HG03045 (cell line): ENCODE results near the gene ZDHHC7.

ENCODE experiments used
- ATAC-seq: cut with Tn5 transposase; IDR thresholded peaks from one replicate; pipeline ENCODE4 v1.9.1; 2021; ENCODE audit warnings: mild to moderate bottlenecking, moderate library complexity; ENCODE audit not compliant: unreplicated experiment

ZDHHC7 gene

DNA sequence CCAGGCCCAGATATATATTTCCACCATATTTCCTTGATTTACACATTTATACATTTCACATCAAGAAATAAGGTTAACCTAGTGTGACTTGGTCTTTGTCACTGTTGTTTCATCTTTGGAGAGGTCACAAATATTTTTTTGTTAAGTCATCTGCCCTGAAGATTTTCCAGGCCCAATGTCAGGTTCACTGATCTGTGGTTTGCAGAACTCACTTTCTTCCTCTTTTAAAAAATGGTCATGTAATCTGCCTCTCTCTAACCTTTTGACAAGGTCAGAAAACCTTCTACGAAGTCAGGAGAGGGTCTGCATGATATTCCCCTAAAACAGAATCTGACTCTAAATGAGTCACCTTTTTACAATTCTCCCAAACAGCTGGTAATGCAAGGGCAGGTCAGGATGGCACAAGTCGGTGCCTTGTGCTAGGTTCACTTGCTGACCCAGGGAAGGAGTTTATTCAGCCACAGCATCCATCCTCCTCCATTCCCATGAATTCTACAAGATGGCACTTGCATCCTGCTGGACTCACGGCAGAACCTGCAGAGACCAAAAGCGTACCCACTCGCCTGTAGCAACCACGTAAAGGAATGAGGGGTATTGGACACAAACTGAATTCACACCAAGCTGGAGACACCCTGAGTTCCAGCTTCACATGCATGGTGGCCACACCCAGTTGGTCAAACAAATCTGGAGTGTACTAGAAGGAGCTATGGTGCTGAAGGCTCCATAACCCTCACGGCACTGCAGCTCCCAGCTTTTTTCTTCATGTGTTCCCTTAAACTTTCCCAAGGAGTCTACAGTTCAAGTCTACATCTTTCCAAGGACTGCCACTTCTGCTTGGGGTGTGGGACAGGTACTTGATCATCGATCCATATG, 14.7 kb upstream of the ZDHHC7 start:
- ATAC-seq: no peak

DNA sequence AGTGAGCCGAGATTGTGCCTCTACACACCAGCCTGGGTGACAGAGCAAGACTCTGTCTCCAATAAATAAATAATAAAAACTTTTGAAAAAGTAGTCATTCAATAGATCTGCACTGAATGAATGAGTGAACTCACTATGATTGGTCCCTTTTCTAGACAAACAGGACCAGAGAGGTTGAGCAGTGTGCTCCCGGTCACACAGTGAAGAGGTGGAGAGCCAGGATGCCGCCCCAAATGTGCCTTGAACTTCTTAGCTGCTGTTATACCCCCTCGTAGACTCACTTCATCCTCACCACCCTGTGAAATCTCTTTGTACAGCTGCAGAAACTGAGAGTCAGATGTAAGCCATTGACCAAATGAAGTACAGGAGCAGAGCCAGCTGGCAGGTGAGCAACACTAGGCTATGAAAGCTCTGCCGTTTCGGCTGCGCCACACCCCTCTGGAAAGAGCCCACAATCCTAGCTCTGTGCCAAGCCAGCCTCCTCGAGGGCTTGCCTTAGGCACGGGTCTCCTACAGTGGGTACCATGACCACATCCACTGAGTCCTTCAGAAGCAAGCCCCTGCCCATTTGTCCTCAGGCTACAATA, 8.4 kb upstream of the ZDHHC7 start:
- ATAC-seq: no peak

DNA sequence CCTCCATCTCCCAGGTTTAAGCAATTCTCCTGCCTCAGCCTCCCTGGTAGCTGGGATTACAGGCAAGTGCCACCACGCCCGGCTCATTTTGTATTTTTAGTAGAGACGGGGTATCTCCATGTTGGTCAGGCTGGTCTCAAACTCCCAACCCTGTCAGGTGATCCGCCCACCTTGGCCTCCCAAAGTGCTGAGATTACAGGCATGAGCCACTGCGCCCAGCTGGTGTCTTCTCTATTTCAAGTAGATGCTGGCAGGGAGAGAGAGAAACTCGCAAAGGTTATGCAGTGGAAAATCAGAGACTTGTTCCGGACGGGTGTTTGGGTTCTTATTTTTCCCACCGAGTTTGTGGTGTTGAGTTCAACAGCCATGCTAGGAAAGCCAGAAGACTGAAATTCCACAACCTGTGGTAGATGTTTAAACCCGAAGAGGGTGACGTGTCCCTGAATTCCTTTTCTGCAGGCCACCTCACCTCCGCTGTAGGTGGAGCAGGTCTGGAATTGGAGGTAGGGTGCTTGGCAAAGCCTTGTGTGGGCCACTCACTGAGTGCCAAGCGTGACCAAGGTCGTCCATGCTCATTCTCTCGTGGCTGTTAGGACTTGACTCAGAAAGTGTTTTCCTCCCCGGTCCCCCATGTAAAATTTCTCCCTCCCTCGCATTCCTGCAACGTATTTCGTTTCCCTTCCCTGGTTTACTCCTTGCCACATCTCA, 7.3 kb upstream of the ZDHHC7 start:
- no peak for ATAC-seq

DNA sequence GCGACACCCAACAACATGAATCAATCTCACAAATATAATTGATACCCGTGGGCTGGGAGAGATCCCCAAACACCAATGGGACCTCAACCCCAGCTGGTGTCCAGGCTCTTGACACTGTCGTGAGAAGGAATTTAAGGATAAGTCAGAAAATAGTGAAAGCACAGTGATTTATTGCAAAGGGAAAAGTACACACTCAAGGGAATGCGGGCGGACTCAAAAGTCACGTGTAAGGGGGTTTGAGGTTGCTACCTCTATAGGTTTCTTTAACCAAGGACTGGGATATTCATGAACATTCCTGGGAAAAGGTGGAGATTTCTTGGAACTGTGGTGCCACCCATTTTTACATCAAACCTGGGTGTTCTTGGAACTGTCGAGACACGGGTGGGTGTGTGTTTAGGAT, 6.3 kb upstream of the ZDHHC7 start:
- no peak for ATAC-seq

DNA sequence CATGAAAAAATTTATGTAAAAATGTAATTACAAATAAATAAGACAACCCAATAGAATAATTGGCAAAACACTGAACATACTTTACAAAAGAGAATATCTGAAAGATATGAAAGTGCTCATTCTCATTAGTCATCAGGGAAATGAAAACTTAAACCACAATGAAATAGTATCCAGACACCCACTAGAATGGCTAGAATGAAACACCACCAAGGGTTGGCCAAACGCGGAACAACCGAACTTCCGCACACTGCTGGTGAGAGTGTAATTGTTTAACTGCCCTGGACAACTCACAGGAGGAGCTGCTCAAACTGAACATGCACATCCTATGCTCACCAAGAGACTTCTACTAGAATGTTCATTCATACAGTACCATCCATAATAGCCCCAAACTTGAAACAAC, 5.8 kb upstream of the ZDHHC7 start:
- ATAC-seq: no peak

DNA sequence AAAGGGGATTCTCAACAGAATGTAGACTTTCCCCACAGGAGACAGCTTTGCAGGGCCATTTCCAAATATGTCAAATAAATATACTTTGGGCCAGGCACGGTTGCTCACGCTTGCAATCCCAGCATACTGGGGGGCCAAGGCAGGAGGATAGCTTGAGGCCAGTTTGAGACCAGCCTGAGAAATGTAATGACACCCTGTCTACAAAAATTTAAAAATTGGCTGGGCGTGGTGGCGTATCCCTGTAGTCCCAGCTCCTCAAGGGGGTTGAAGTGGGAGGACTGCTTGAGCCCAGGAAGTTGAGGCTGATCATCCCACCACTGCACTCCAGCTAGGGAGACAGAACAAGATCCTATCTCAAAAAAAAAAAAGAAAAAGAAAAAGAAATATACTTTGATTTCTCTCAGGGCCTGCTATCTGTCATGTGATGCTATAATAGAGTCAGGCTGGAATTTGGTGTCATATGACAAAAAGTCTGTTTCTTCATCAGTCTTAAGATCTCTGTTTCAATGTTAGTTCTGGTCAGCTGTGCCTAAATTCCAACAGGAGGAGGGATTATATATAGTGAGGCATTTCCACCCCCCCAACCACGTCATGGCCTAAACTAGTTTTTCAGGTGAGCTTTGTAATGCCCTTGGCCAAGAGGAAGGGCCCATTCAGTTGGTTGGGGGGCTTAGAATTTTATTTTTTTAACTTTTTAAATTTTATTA, 4.3 kb upstream of the ZDHHC7 start:
- no peak for ATAC-seq

DNA sequence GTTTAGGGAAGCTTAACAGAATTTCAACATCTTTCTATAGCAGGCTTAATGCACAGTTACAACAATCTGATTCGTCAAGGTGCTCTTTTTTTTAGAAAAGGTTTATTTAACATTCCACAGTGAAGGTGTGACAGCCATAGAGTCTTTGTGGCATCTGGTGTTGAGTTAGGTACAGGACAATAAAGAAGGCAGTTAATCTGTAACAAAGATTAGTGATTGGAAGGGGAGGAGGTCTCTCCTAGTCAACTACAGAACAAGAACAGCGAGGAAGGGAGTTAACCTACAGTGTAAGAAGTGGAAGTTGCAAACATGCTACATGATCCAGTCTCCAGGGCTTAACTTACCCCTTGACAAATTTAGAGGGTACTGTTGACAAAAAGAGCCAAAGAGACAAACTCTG, 3.0 kb upstream of the ZDHHC7 start:
- no peak for ATAC-seq

DNA sequence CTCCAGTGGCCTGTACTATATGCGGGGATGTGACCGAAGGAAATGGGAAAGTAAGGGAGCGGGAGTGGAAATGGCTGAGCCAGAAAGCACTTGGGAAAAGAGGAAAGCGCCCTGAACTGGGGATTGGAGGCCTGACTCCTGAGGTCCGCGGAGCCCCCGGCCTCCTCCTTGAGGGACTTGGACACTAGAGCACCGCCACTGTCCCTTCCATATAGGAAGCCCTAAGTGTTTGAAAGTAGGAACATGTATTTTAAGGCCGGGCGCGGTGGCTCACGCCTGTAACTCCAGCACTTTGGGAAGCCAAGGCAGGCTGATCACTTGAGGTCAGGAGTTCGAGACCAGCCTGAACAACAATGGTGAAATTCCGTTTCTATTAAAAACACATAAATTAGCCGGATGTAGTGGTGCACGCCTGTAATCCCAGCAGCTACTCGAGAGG, 530 bp upstream of the ZDHHC7 start:
- ATAC-seq: no peak

DNA sequence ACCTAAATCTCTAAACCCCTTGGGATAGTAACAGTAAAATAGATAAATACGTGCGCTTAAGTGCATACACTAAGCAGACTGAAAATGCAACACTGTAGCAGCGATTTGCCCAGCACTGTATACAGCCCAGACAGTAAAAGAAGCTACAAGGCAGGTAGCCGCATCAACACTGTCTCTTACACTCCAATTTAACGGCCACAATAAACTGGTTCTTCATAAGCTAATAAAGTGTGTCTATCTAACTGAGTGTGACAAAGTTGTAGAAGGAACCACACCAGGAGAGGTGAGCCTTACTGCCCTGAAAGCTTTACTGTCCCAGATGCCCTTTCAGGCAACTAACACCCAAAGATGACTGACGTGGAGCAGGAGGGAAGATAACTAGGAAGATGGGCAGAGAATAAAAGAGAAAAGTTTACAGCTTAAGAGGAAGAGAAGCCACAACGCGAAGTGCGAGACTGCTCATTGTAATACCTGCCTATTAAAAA, 847 bp downstream of the ZDHHC7 start:
- no peak for ATAC-seq

DNA sequence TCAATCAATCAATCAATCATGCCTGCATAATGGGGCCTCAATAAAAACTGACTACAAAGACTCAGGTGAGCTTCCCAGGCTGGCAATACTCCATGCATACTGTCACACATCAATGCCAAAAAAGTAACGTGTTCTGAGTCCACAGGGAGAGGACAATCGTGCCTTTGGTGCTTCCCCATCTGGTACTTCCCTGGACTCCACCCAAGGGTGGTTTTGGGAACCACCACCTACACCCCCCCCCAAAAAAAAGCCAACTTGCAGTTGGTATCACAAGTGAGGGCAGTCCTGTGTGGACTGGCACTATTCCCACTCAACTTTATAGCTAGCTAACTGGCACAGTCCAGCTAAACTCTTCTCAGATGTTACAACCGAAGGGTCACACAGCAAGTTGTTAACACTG, 3.1 kb downstream of the ZDHHC7 start:
- no peak for ATAC-seq

DNA sequence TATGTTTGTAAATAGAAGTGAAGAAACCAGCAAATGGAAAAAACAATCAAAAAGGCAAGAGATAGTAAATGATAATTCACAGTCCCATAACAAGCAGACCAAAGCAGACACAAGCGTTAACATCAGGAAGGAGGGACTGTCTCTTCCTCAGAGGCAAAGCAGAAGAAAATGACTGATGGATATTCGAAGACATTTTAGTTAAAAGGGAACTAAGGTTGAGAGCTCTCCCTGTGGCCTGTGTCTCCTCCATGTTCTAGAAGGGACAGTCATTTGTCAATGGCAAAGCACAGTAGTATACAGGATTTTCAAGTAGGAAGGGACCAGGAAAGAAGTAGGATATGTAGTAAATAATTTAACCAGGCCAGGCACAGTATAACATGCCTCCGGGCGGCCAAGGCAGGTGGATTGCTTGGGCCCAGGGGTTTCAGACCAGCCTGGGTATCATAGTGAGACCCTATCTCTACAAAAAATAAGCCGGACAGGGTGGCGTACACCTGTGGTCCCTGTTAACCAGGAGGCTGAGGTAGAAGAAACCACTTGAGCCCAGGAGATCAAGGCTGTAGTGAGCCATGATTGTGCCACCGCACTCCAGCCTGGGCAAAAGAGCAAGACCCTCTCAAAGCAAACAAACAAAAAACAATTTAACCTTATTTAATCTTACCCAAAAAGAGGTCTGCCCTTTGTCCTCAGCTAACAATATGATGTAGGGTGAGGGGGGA, 3.7 kb downstream of the ZDHHC7 start:
- no peak for ATAC-seq

DNA sequence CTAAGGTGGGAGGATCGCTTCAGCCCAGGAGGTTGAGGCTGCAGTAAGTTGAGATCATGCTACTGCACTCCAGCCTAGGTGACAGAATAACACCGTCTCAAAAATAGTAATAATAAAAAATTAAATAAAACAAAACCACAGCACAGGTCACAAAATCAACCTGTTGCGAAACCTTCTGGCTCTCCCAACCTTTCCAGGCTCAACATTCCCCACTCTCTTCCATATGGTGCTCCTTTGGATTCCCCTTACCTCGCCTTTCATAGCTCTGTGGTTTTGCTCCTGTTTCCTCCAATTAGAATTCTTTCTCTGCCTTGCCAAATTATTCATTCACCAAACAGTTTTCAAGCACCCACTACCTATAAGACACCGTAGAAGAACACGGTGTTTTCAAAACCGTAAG, 4.7 kb downstream of the ZDHHC7 start:
- ATAC-seq: no peak

DNA sequence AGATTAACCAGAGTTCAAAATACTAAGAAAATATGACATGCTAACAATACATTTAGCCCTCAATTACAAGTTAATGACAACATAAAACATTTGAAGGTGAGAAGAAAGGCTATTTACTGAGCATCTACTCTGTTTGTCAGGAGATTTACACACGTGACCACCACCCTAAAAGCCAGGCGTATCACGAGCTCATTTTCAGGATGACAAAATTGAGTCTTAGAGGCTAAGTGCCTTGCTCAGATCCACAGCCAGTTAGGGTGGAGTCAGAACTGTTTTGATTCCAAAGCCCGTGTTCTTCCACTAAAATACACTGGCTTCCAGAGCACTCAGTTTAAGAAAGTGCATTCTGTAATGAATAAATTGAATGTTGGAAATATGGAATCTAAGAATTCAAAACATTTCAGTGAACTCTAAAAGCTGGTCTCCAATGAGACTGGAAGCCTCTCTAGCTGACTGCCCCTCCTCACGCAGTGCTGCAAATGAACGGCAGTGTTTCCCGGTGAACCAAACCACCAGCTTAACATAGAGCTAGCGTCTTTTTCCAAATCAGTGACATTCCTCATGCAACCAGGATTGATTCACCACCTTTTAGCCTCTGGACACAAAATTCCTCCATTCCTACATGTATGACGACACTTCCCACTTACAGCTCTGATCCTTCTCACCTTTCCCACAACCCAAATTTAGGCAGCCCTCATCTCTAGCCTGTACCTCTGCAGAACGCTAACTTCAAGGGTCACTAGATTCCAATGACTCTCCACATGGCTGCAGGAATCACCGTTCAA, 5.9 kb downstream of the ZDHHC7 start:
- no peak for ATAC-seq

DNA sequence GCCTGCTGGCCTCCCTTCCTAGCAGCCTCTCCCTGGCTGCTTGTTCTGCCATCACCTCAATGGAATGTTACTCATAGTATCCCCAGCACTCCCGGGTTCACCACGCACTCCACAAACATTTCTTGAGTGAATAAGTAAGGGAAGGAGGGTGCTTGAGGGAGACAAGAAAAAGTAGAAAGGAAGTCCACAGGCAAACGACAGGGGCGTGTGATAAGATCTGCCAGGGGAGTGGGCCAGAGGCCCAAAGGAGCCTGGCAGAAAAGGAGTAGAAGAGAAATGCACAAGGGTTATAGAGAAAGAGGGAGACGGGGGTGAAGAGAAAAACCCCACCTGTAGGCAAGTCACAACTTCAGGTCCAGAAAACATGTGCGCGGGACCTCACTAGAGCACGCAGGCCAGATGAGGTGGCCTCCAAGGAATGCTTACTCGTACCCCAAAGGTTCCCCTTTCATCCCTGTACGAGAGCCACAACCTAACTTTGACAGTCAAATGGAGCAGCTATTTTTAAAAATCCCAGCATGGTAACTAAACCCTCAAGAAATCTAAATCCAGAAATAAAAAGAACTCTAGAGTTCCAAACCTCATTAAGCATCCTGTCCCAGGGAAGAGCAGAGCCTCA, 6.6 kb downstream of the ZDHHC7 start:
- no peak for ATAC-seq

DNA sequence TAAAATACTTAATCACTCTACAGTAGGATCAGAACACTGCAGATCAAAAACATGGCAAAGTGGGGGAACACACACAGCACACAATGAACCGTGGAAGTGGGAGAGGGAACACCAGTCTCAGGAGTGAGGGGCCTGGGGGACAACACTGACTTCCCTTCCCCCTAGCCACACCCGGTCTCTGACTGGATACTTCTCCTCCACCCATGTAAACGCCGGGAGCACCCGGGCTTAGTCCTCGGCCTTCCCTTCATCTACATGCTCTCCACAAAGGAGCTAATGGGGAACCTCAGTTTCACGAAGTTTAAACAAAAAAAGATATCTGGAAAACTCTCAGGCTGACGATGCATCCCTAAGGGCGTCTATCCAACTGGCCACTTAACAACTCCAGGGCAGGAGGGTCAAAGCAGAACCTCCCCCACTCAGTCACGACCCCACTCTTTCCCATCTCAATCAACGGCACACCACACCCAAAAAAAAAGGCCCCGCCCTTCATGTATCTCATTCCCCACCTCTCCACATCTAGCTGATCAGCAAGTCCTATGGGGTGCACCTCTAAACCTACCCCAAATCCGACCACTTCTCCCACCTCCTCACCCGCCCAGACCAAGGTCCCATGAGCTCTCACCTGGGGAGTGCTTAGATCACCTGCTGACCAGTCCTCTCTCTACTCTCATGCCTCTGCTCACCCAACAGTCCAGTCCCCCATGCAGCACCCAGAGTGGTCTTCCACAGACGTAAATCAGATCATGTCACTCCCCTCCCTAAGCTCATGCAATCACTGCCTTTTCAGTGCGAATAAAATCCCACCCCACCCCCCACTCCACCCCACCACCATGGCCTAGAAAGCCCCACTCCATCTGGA, 7.4 kb downstream of the ZDHHC7 start:
- ATAC-seq: no peak

DNA sequence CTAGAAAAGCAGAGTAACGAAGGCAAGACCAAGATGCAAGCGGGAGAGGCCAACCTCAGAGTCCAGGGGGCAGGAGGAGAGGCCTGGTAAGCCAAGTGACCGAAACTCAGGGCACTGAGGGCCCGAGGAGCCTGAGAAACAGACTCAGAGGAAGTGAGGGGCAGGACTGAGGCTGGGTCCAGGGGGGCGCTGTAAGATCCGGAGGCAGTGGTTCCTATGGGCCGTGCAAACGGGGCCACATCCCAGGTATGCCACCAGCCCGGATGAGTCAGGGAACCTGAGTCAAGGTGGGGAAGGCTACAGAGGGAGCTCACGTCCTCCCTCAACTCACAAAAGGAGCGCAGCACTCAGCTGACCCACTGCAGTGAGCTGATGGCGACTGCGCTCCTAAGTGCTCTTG, 8.3 kb downstream of the ZDHHC7 start:
- ATAC-seq: no peak

DNA sequence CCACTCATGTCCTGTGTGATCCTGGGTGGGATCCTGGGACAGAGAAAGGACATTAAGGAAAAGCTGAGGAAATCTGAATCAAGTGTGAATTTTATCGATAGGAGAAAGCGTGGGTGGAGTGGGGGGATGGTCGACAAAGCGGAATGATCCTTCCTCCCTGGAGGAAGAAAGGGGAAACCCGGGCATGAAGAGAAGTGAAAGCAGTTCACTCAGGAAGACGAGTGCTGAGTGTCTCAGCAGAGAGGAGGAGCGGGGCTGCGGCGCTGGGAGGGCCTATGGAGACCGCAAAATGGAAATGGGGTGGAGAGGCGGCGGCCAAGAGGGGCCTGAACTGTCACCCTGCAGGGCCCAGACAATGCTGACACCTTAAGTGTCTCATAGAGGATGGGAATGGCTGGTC, 8.7 kb downstream of the ZDHHC7 start:
- ATAC-seq: no peak

DNA sequence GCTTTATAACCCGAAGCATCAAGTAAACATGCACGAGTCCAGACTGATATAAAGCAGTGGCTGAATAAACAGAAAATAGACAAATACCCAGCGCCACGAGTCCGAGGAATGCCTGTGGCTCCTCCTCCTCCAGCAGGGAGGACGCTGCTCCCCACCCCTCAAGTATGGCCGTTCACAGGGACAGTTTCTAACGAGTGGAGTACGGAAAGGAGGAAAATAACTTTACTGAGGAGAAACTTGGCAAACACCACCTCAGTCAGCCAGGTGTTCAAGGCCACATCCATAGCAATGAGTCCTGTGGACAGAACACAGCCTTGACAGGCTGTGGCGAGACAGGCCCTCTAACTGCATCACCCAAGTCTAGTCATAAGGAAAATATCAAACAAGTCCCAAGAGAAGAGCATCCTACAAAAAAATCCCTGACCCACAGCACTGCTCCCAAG, 9.2 kb downstream of the ZDHHC7 start:
- ATAC-seq: no peak
